Testis (tissue), 3 donors: ENCODE data around the gene SRR. TPM values are rescaled to one million over a fixed set of nuclear protein-coding genes. Genes with fewer than 3 reads are reported as not detected.

Experiments
- DNase-seq: peaks from one replicate; pipeline ENCODE4 v3.0.0-alpha.2; 2019
- H3K27ac ChIP-seq, 2 donors: fragments of 200-600 bp; sonication (generic); one replicate each; pipeline ENCODE4 v1.5.1; 2019
- H3K27me3 ChIP-seq: fragments of 200-600 bp; sonication (generic); one replicate; pipeline ENCODE4 v1.5.1; 2019
- H3K36me3 ChIP-seq: fragments of 200-600 bp; sonication (generic); one replicate; pipeline ENCODE4 v1.5.1; 2017; ENCODE audit warnings: low read depth; ENCODE audit errors: missing control alignments
- H3K4me1 ChIP-seq: fragments of 200-600 bp; sonication (generic); one replicate; pipeline ENCODE4 v1.5.1; 2019
- H3K4me3 ChIP-seq, 2 donors: fragments of 200-600 bp; sonication (generic); one replicate each; pipeline ENCODE4 v1.5.1; 2017 to 2019
- H3K9me3 ChIP-seq: fragments of 200-600 bp; sonication (generic); one replicate; pipeline ENCODE4 v1.5.1; 2017
- CTCF ChIP-seq, 3 experiments: fragments of 450-650 bp in 2 of 3; fragments of 200-600 bp in 1 of 3; sonication (generic) in 1 of 3; IDR thresholded peaks; one replicate each; pipeline ENCODE4 v1.5.1; 2016 to 2019; ENCODE audit warnings: antibody characterized with exemption in 3 of 3, mild to moderate bottlenecking in 2 of 3, moderate library complexity in 1 of 3
- POLR2A ChIP-seq: fragments of 450-650 bp; IDR thresholded peaks from one replicate; pipeline ENCODE4 v1.6.1; 2017; ENCODE audit warnings: antibody characterized with exemption, mild to moderate bottlenecking, moderate library complexity
- WGBS, 2 donors: methylation state at CpG; one replicate each; pipeline ENCODE4 v1.1.5; 2018; 5-methylcytosine and 5-hydroxymethylcytosine counted together
- intact Hi-C: fragments of 100-400 bp; cut with DNase I; formaldehyde crosslinking; loops from one replicate; pipeline ENCODE4 v1.15.1; 2023; ENCODE audit warnings: low total_unique reads
- polyA plus RNA-seq: library from polyadenylated mRNA; stranded (reverse); fragments of 350-450 nt; fragmentation: Illumina TruSeq; extraction: RNeasy Lipid Tissue Mini Kit (QIAGEN cat#74804); gene quantifications from one replicate; pipeline ENCODE4 v1.2.3, GENCODE V29; 2014; ENCODE audit warnings: low read depth, low replicate concordance; ENCODE audit not compliant: insufficient read depth
- small RNA-seq, 2 donors: library from RNA; depleted of rRNA; stranded (forward); fragments of <200 nt; gene quantifications; one replicate each; pipeline ENCODE3, GENCODE V24; 2016
- total RNA-seq, 2 donors: library from RNA; depleted of rRNA; stranded (reverse); fragments of >200 nt; gene quantifications; one replicate each; pipeline ENCODE4 v1.2.3, GENCODE V29; 2016

SRR gene
- total and polyA plus RNA-seq, 3 donors from 2014 or later = 14.2 to 16.9 (median 16.1) TPM

- Histone ChIP-seq H3K4me1 (no peaks in the 10 kb centered on the region), H3K27me3 (no peaks in the 10 kb centered on the region), H3K27ac (no peak overlapping the region), H3K4me3 (no peak overlapping the region), H3K9me3 (no peaks in the 10 kb centered on the region), H3K36me3 (no peaks in the 10 kb centered on the region)
- TF ChIP-seq POLR2A = no peak
- TF ChIP-seq CTCF (IDR thresholded peaks at IDR 0.05) = no peak
- no peak for DNase-seq
- WGBS, 2 donors = 90 to 96% methylated on average over 5 to 16 of the region's 16 CpGs
- intact Hi-C loops = no loop called here
Measured at GRCh38 chr17:2372681-2373080, 68.9 kb downstream of the SRR start.

GRCh38 chr17:2373179-2373578, 69.4 kb downstream of the SRR start:
- no peak for TF ChIP-seq CTCF (IDR thresholded peaks at IDR 0.05)
- no peak for TF ChIP-seq POLR2A
- Histone ChIP-seq H3K9me3 (no peaks in the 10 kb centered on the region), H3K27me3 (no peaks in the 10 kb centered on the region), H3K4me1 (no peaks in the 10 kb centered on the region), H3K4me3 (no peak overlapping the region), H3K27ac (no peak overlapping the region), H3K36me3 (no peaks in the 10 kb centered on the region)
- intact Hi-C loops = no loop called here
- DNase-seq = no peak
- 93 to 96% methylated on average over 9 to 16 of the region's 18 CpGs for WGBS, 2 donors

Small RNAs within 50 kb of the gene (small RNA-seq; reads per million reads assigned to genes)
- gene AC006435.3 (0 reads per million in 2 donors), gene SNORD91A (1,251 to 2,081 reads per million in 2 donors), gene SNORD91B (433 to 467 reads per million in 2 donors)

Other genes with a start within 250 kb of the SRR start
- 10 to 100 TPM; 36.1 to 38.4 TPM for gene HIC1, start 248.8 kb upstream of the SRR start, total RNA-seq
- gene HIC1, start 248.8 kb upstream of the SRR start, polyA plus RNA-seq = 8.7 TPM
- 10 to 100 TPM; 80.6 to 86.5 TPM for gene SMG6, start 165 bp upstream of the SRR start, total RNA-seq
- 68.7 TPM for gene SMG6, start 165 bp upstream of the SRR start, polyA plus RNA-seq
- 10 to 100 TPM; 48.9 to 56.2 TPM for gene TSR1, start 32.5 kb downstream of the SRR start, total RNA-seq
- gene TSR1, start 32.5 kb downstream of the SRR start, polyA plus RNA-seq = 39.2 TPM
- gene SGSM2, start 33.6 kb downstream of the SRR start, total RNA-seq = 10 to 100 TPM; 80.5 to 88.9 TPM
- gene SGSM2, start 33.6 kb downstream of the SRR start, polyA plus RNA-seq = 54.1 TPM
- 10 to 100 TPM; 46.3 to 67.7 TPM for gene MNT, start 97.1 kb downstream of the SRR start, total RNA-seq
- gene MNT, start 97.1 kb downstream of the SRR start, polyA plus RNA-seq = 27.9 TPM
- gene METTL16, start 207.9 kb downstream of the SRR start, total RNA-seq = 10 to 100 TPM; 42.7 to 53.6 TPM
- 23.1 TPM for gene METTL16, start 207.9 kb downstream of the SRR start, polyA plus RNA-seq